H9 (cell line): ENCODE measurements around the gene SYT7. TPM values are rescaled to one million over a fixed set of nuclear protein-coding genes. Genes with fewer than 3 reads are reported as not detected.

ENCODE experiments used
- DNase-seq: peaks from one replicate; pipeline ENCODE4 v3.0.0-alpha.2; 2017
- H2AFZ ChIP-seq: one replicate; pipeline ENCODE4 v1.6.1; 2013; ENCODE audit warnings: mild to moderate bottlenecking, low read length, control low read depth, moderate library complexity
- H2AK5ac ChIP-seq: 2 replicates; pipeline ENCODE4 v1.6.1; 2013; ENCODE audit warnings: low read length, control low read depth, mixed read lengths; ENCODE audit not compliant: insufficient read length
- H2BK120ac ChIP-seq: one replicate; pipeline ENCODE4 v1.6.1; 2013; ENCODE audit warnings: low read depth, mild to moderate bottlenecking, low read length, control low read depth, inconsistent platforms; ENCODE audit not compliant: poor library complexity, severe bottlenecking
- H2BK12ac ChIP-seq: 2 replicates; pipeline ENCODE4 v1.6.1; 2013; ENCODE audit warnings: low read length, control low read depth, mixed read lengths, low read depth; ENCODE audit not compliant: insufficient read length
- H2BK15ac ChIP-seq: 2 replicates; pipeline ENCODE4 v1.6.1; 2013; ENCODE audit warnings: low read depth, low read length, control low read depth
- H2BK20ac ChIP-seq: one replicate; pipeline ENCODE4 v1.6.1; 2013; ENCODE audit warnings: low read depth, mild to moderate bottlenecking, low read length, control low read depth, inconsistent platforms; ENCODE audit not compliant: poor library complexity, severe bottlenecking
- H2BK5ac ChIP-seq: 2 replicates; pipeline ENCODE4 v1.6.1; 2013; ENCODE audit warnings: low read length, control low read depth, mixed read lengths; ENCODE audit not compliant: insufficient read length
- H3K14ac ChIP-seq: 2 replicates; pipeline ENCODE4 v1.6.1; 2013; ENCODE audit warnings: low read length, control low read depth; ENCODE audit not compliant: insufficient read depth
- H3K18ac ChIP-seq: 2 replicates; pipeline ENCODE4 v1.6.1; 2013; ENCODE audit warnings: low read depth, mild to moderate bottlenecking, mixed read lengths, low read length, control low read depth; ENCODE audit not compliant: insufficient read length
- H3K23ac ChIP-seq: 2 replicates; pipeline ENCODE4 v1.6.1; 2013; ENCODE audit warnings: low read length, control low read depth, mixed read lengths, low read depth; ENCODE audit not compliant: insufficient read length
- H3K23me2 ChIP-seq: 2 replicates; pipeline ENCODE4 v1.6.1; 2013; ENCODE audit warnings: low read depth, mild to moderate bottlenecking, mixed read lengths, low read length, control low read depth; ENCODE audit not compliant: insufficient read length, poor library complexity, severe bottlenecking
- H3K27ac ChIP-seq: 2 replicates; pipeline ENCODE4 v1.5.1; 2013; ENCODE audit warnings: low read length, control low read depth, mixed read lengths, low read depth; ENCODE audit not compliant: insufficient read length
- H3K27me3 ChIP-seq: 2 replicates; pipeline ENCODE4 v1.6.1; 2013; ENCODE audit warnings: low read length, control low read depth, inconsistent platforms; ENCODE audit not compliant: insufficient read depth
- H3K4ac ChIP-seq: 2 replicates; pipeline ENCODE4 v1.6.1; 2013; ENCODE audit warnings: low read depth, mild to moderate bottlenecking, control low read depth, inconsistent platforms, low read length, moderate library complexity
- H3K4me1 ChIP-seq: 2 replicates; pipeline ENCODE4 v1.6.1; 2013; ENCODE audit warnings: low read length, control low read depth, inconsistent platforms; ENCODE audit not compliant: insufficient read depth
- H3K4me2 ChIP-seq: 2 replicates; pipeline ENCODE4 v1.6.1; 2013; ENCODE audit warnings: low read length, control low read depth, mixed read lengths; ENCODE audit not compliant: insufficient read length, insufficient read depth
- H3K56ac ChIP-seq: 2 replicates; pipeline ENCODE4 v1.6.1; 2013; ENCODE audit warnings: low read depth, mild to moderate bottlenecking, mixed read lengths, low read length, control low read depth; ENCODE audit not compliant: insufficient read length
- H3K79me1 ChIP-seq: 2 replicates; pipeline ENCODE4 v1.6.1; 2013; ENCODE audit warnings: low read depth, mild to moderate bottlenecking, moderate library complexity, low read length, control low read depth, inconsistent platforms; ENCODE audit not compliant: insufficient read depth, poor library complexity, severe bottlenecking
- H3K79me2 ChIP-seq: 2 replicates; pipeline ENCODE4 v1.6.1; 2013; ENCODE audit warnings: low read length, control low read depth, inconsistent platforms; ENCODE audit not compliant: insufficient read depth
- H3K9ac ChIP-seq: 2 replicates; pipeline ENCODE4 v1.6.1; 2013; ENCODE audit warnings: low read length, control low read depth, mixed read lengths; ENCODE audit not compliant: insufficient read length; ENCODE audit errors: extremely low read depth
- H3K9me3 ChIP-seq: one replicate; pipeline ENCODE4 v1.6.1; 2013; ENCODE audit warnings: low read depth, low read length, inconsistent platforms; ENCODE audit not compliant: control insufficient read depth
- H3T11ph ChIP-seq: one replicate; pipeline ENCODE4 v1.6.1; 2013; ENCODE audit warnings: mild to moderate bottlenecking, low read length, control low read depth, inconsistent platforms
- H4K20me1 ChIP-seq: one replicate; pipeline ENCODE4 v1.6.1; 2013; ENCODE audit not compliant: control insufficient read depth, insufficient read length, insufficient read depth
- H4K5ac ChIP-seq: 2 replicates; pipeline ENCODE4 v1.6.1; 2013; ENCODE audit warnings: low read depth, mild to moderate bottlenecking, mixed read lengths, low read length, control low read depth; ENCODE audit not compliant: insufficient read length
- H4K8ac ChIP-seq: replicated peaks from 2 replicates; pipeline ENCODE4 v1.6.1; 2013; ENCODE audit warnings: low read length, control low read depth, mixed read lengths, low read depth; ENCODE audit not compliant: insufficient read length
- H4K91ac ChIP-seq: 2 replicates; pipeline ENCODE4 v1.6.1; 2013; ENCODE audit warnings: low read depth, mild to moderate bottlenecking, moderate library complexity, mixed read lengths, low read length, control low read depth; ENCODE audit not compliant: insufficient read length
- H3K27ac Mint-ChIP-seq, 3 experiments: 2 replicates in 2 of 3; 3 replicates in 1 of 3; pipeline ENCODE4 v1.8.0; 2020 to 2021; ENCODE audit warnings: mixed read lengths in 3 of 3, mild to moderate bottlenecking in 1 of 3, moderate library complexity in 1 of 3
- H3K27me3 Mint-ChIP-seq: 2 replicates; pipeline ENCODE4 v1.8.0; 2021; ENCODE audit warnings: low read depth, mild to moderate bottlenecking, moderate library complexity, mixed read lengths
- H3K36me3 Mint-ChIP-seq, 3 experiments: 2 replicates in 2 of 3; 3 replicates in 1 of 3; pipeline ENCODE4 v1.8.0; 2020 to 2021; ENCODE audit warnings: low read depth in 3 of 3, mixed read lengths in 3 of 3; ENCODE audit not compliant: insufficient read depth in 1 of 3
- H3K4me1 Mint-ChIP-seq, 2 experiments: 2 replicates each; pipeline ENCODE4 v1.8.0; 2020; ENCODE audit warnings: mixed read lengths in 2 of 2
- H3K4me3 Mint-ChIP-seq, 2 experiments: 2 replicates in 1 of 2; 3 replicates in 1 of 2; pipeline ENCODE4 v1.8.0; 2020 to 2021; ENCODE audit warnings: mild to moderate bottlenecking in 2 of 2, mixed read lengths in 2 of 2, moderate library complexity in 1 of 2
- H3K9me3 Mint-ChIP-seq, 2 experiments: 2 replicates in 1 of 2; 3 replicates in 1 of 2; pipeline ENCODE4 v1.8.0; 2020; ENCODE audit warnings: mild to moderate bottlenecking in 2 of 2, mixed read lengths in 2 of 2, moderate library complexity in 1 of 2
- CTCF ChIP-seq: fragments of 200-600 bp; sonication (generic); conservative IDR thresholded peaks from 3 replicates; pipeline ENCODE4 v1.8.0; 2021; ENCODE audit warnings: antibody characterized with exemption, mild to moderate bottlenecking
- WGBS: extraction: QIAGEN DNeasy Blood & Tissue Kit; methylation state at CpG from one replicate; pipeline ENCODE4 v1.1.7; 2013; ENCODE audit warnings: missing lambda C conversion rate, low lambda C conversion rate, mixed read lengths; ENCODE audit not compliant: insufficient read length; ENCODE audit errors: extremely low coverage; 5-methylcytosine and 5-hydroxymethylcytosine counted together
- total RNA-seq: library from RNA; stranded (reverse); gene quantifications from 2 replicates; pipeline ENCODE4 v1.2.1, GENCODE V29; 2021

Gene SYT7
- total RNA-seq, 1 experiment from 2014 or later: 8.8 TPM

GRCh38 chr11:61528114-61528513, 52.8 kb downstream of the SYT7 start:
- no peak overlapping the region for H4K91ac ChIP-seq
- H2BK12ac ChIP-seq: no peak overlapping the region
- no peaks in the 10 kb centered on the region for H3K9me3 Mint-ChIP-seq
- no peak overlapping the region for H3K4ac ChIP-seq
- H3K23ac ChIP-seq: no peak overlapping the region
- H3K27me3 ChIP-seq: no peaks in the 10 kb centered on the region
- peaks cover 6% of the 10 kb centered on the region for H3K27me3 Mint-ChIP-seq
- H2AK5ac ChIP-seq: no peak overlapping the region
- TF ChIP-seq CTCF: no peak
- H2BK5ac ChIP-seq: no peak overlapping the region
- no peak overlapping the region for H2BK20ac ChIP-seq
- no peaks in the 10 kb centered on the region for H3K79me1 ChIP-seq
- no peak overlapping the region for H3K14ac ChIP-seq
- H4K5ac ChIP-seq: no peak overlapping the region
- H3K4me3 Mint-ChIP-seq: no peak overlapping the region
- H4K8ac ChIP-seq: no peak overlapping the region
- H3K9ac ChIP-seq: no peak overlapping the region
- no peaks in the 10 kb centered on the region for H3K79me2 ChIP-seq
- no peaks in the 10 kb centered on the region for H4K20me1 ChIP-seq
- no peaks in the 10 kb centered on the region for H3K9me3 ChIP-seq
- H3K27ac Mint-ChIP-seq: no peak overlapping the region
- H3K27ac ChIP-seq: no peak overlapping the region
- H3K18ac ChIP-seq: no peak overlapping the region
- H3K4me2 ChIP-seq: no peak overlapping the region
- no peaks in the 10 kb centered on the region for H3K23me2 ChIP-seq
- WGBS: no CpG with 5 or more reads among the region's 14 CpGs
- H2BK120ac ChIP-seq: no peak overlapping the region
- DNase-seq: no peak
- H3K4me1 Mint-ChIP-seq: peaks cover 7 to 19% of the 10 kb centered on the region in 2 experiments
- no peak overlapping the region for H2BK15ac ChIP-seq
- H2AFZ ChIP-seq: no peak overlapping the region
- H3T11ph ChIP-seq: no peak overlapping the region
- H3K4me1 ChIP-seq: no peaks in the 10 kb centered on the region; the same call in 1 of the 2 replicates
- no peak overlapping the region for H3K56ac ChIP-seq
- peaks cover 0 to 5% (median 0%) of the 10 kb centered on the region in 3 experiments; a peak in 2 of 7 replicates for H3K36me3 Mint-ChIP-seq
